GM23248 (cell line): Measurements from ENCODE around the gene MYNN. TPM values are rescaled to one million over a fixed set of nuclear protein-coding genes. Genes with fewer than 3 reads are reported as not detected.
"Not testable (repeated sequence)": the region's sequence is repeated elsewhere in the genome, so short reads cannot be mapped to it uniquely, and the experiment has no call there.

Experiments used
- DNase-seq: peaks from one replicate; pipeline ENCODE4 v3.0.0-alpha.2; 2015
- H2AFZ ChIP-seq: fragments of 200-600 bp; sonication (generic); 2 replicates; pipeline ENCODE4 v1.6.1; 2016; ENCODE audit warnings: antibody characterized with exemption
- H3F3A ChIP-seq: fragments of 200-600 bp; sonication (generic); 2 replicates; pipeline ENCODE4 v1.6.1; 2016; ENCODE audit warnings: mild to moderate bottlenecking, antibody characterized with exemption, mixed run types; ENCODE audit not compliant: insufficient read depth
- H3K27ac ChIP-seq: fragments of 200-600 bp; sonication (generic); 2 replicates; pipeline ENCODE4 v1.5.1; 2016; ENCODE audit warnings: mild to moderate bottlenecking
- H3K27me3 ChIP-seq: fragments of 200-600 bp; sonication (generic); replicated peaks from 2 replicates; pipeline ENCODE4 v1.6.1; 2016; ENCODE audit warnings: mild to moderate bottlenecking; ENCODE audit not compliant: insufficient read depth
- H3K36me3 ChIP-seq: fragments of 200-600 bp; sonication (generic); 2 replicates; pipeline ENCODE4 v1.6.1; 2016; ENCODE audit warnings: low read depth, mild to moderate bottlenecking
- H3K4me1 ChIP-seq: fragments of 200-600 bp; sonication (generic); 2 replicates; pipeline ENCODE4 v1.6.1; 2016; ENCODE audit warnings: mild to moderate bottlenecking; ENCODE audit not compliant: insufficient read depth
- H3K4me2 ChIP-seq: fragments of 200-600 bp; sonication (generic); one replicate; pipeline ENCODE4 v1.6.1; 2016; ENCODE audit warnings: mild to moderate bottlenecking; ENCODE audit not compliant: unreplicated experiment
- H3K4me3 ChIP-seq: fragments of 200-600 bp; sonication (generic); 2 replicates; pipeline ENCODE4 v1.5.1; 2016; ENCODE audit warnings: mild to moderate bottlenecking
- H3K79me2 ChIP-seq: fragments of 200-600 bp; sonication (generic); 2 replicates; pipeline ENCODE4 v1.6.1; 2016; ENCODE audit warnings: mild to moderate bottlenecking; ENCODE audit not compliant: insufficient read depth
- H3K9ac ChIP-seq: fragments of 200-600 bp; sonication (generic); 2 replicates; pipeline ENCODE4 v1.6.1; 2016; ENCODE audit warnings: mild to moderate bottlenecking
- H3K9me2 ChIP-seq: fragments of 200-600 bp; sonication (generic); 2 replicates; pipeline ENCODE4 v1.6.1; 2016; ENCODE audit warnings: mixed run types, mild to moderate bottlenecking, moderate library complexity; ENCODE audit not compliant: insufficient read depth
- H3K9me3 ChIP-seq: fragments of 200-600 bp; sonication (generic); one replicate; pipeline ENCODE4 v1.6.1; 2017; ENCODE audit warnings: low read depth
- H4K20me1 ChIP-seq: fragments of 200-600 bp; sonication (generic); 2 replicates; pipeline ENCODE4 v1.6.0; 2016; ENCODE audit not compliant: insufficient read depth
- EZH2 ChIP-seq: fragments of 200-600 bp; sonication (generic); IDR thresholded peaks from 2 replicates; pipeline ENCODE4 v1.6.1; 2018; ENCODE audit warnings: antibody characterized with exemption, mild to moderate bottlenecking; ENCODE audit not compliant: insufficient read depth, poor library complexity, severe bottlenecking
- EZH2phosphoT487 ChIP-seq: fragments of 200-600 bp; sonication (generic); IDR thresholded peaks from 2 replicates; pipeline ENCODE4 v1.6.1; 2018; ENCODE audit warnings: antibody characterized with exemption, moderate library complexity, mild to moderate bottlenecking, low read depth; ENCODE audit not compliant: insufficient read depth
- WGBS, 2 experiments: methylation state at CpG; one replicate each; pipeline ENCODE4 v1.1.6; 2015 to 2017; ENCODE audit warnings: low lambda C conversion rate in 2 of 2, low coverage in 1 of 2; ENCODE audit errors: missing lambda C conversion rate in 2 of 2; 5-methylcytosine and 5-hydroxymethylcytosine counted together
- in situ Hi-C: fragments of 300-500 bp; cut with MboI; formaldehyde crosslinking; loops from 2 replicates; pipeline ENCODE4 v1.15.0; 2020
- polyA plus RNA-seq: library from polyadenylated mRNA; unstranded; fragments of >200 nt; fragmentation: Nextera tagmentation; extraction: Ambion mirVana; gene quantifications from 2 replicates; pipeline ENCODE4 v1.2.1, GENCODE V29; 2016
- total RNA-seq: library from RNA; depleted of rRNA; stranded (reverse); fragments of >200 nt; shearing (Covaris generic); gene quantifications from 2 replicates; pipeline ENCODE4 v1.2.3, GENCODE V29; 2014; rRNA removed

Gene MYNN
- total RNA-seq (18.4 and 19.6 TPM in 2 replicates), polyA plus RNA-seq (14.4 and 14.5 TPM in 2 replicates)

- no peaks in the 10 kb centered on the region for H4K20me1 ChIP-seq
- TF ChIP-seq EZH2phosphoT487 (no peak), EZH2 (no peak)
- H3K79me2 ChIP-seq: peaks cover 48% of the 10 kb centered on the region
- no peaks in the 10 kb centered on the region for H3K27me3 ChIP-seq
- peak within 1 kb of the TSS; percentile 96 for H3K27ac ChIP-seq
- peak within 1 kb of the TSS; percentile 93 for H3K9ac ChIP-seq
- H3K36me3 ChIP-seq: peaks cover 37% of the 10 kb centered on the region
- in situ Hi-C loops: no loop called here
- H3K4me1 ChIP-seq: peaks cover 22% of the 10 kb centered on the region
- peak within 1 kb of the TSS; percentile 98 for H3K4me3 ChIP-seq
- H3K4me2 ChIP-seq: peak within 1 kb of the TSS; percentile 89
- H3K9me3 ChIP-seq: no peaks in the 10 kb centered on the region
- peak; percentile 96 for DNase-seq
- no peaks in the 10 kb centered on the region for H3K9me2 ChIP-seq
- peaks cover 20% of the 10 kb centered on the region for H3F3A ChIP-seq
- WGBS, 2 experiments: 1% methylated on average over 48 to 61 of the region's 61 CpGs
- peak within 1 kb of the TSS; percentile 100 for H2AFZ ChIP-seq
Measured at GRCh38 chr3:169772897-169773816, at the start of gene MYNN. TSS of gene MYNN (plus strand) at chr3:169773396. CDS start at chr3:169774296, 900 bp downstream.

- in situ Hi-C loops, H3K4me3 ChIP-seq, H3K4me1 ChIP-seq, H3K27ac ChIP-seq, H3K4me2 ChIP-seq, H3K9me3 ChIP-seq, H3F3A ChIP-seq, H3K9me2 ChIP-seq, H3K9ac ChIP-seq, H3K79me2 ChIP-seq, H4K20me1 ChIP-seq, H2AFZ ChIP-seq, DNase-seq, H3K36me3 ChIP-seq, H3K27me3 ChIP-seq: not testable (repeated sequence)
Measured at GRCh38 chr3:169731857-169732256, 41.3 kb upstream of the MYNN start.

- in situ Hi-C loops: no loop called here
- no peak overlapping the region for H3K4me3 ChIP-seq
- H4K20me1 ChIP-seq: no peaks in the 10 kb centered on the region
- H3K27ac ChIP-seq: no peak overlapping the region
- DNase-seq: no peak
- no peaks in the 10 kb centered on the region for H3K36me3 ChIP-seq
- H3K9me2 ChIP-seq: no peaks in the 10 kb centered on the region
- H3K27me3 ChIP-seq: no peaks in the 10 kb centered on the region
- no peak overlapping the region for H3K4me2 ChIP-seq
- H3K9me3 ChIP-seq: no peaks in the 10 kb centered on the region
- H3K79me2 ChIP-seq: no peaks in the 10 kb centered on the region
- H3K9ac ChIP-seq: no peak overlapping the region
- H3K4me1 ChIP-seq: no peaks in the 10 kb centered on the region
- no peak for TF ChIP-seq EZH2phosphoT487
- TF ChIP-seq EZH2: no peak
- H2AFZ ChIP-seq: no peak overlapping the region
- WGBS, 2 experiments: 18 to 24% methylated on average over 2 of the region's 2 CpGs
- no peaks in the 10 kb centered on the region for H3F3A ChIP-seq
Measured at GRCh38 chr3:169739067-169739466, 34.1 kb upstream of the MYNN start.

GRCh38 chr3:169744366-169745054 is 28.7 kb upstream of the MYNN start:
- 0% methylated on average over 1 of the region's 1 CpG for WGBS, 2 experiments
- H3K9ac ChIP-seq: no peak overlapping the region

More at GRCh38 chr3:169744366-169745054, 28.7 kb upstream of the MYNN start:
- H3K4me2 ChIP-seq: no peak overlapping the region
- TF ChIP-seq EZH2: no peak
- no peak for TF ChIP-seq EZH2phosphoT487
- in situ Hi-C loops: no loop called here
- H3K9me2 ChIP-seq: no peaks in the 10 kb centered on the region
- no peaks in the 10 kb centered on the region for H3K4me1 ChIP-seq
- H3K79me2 ChIP-seq: no peaks in the 10 kb centered on the region
- H2AFZ ChIP-seq: no peak overlapping the region
- no peak overlapping the region for H3K27ac ChIP-seq
- H4K20me1 ChIP-seq: no peaks in the 10 kb centered on the region
- peak; percentile 16 for DNase-seq
- no peak overlapping the region for H3K4me3 ChIP-seq
- H3K9me3 ChIP-seq: no peaks in the 10 kb centered on the region
- H3F3A ChIP-seq: no peaks in the 10 kb centered on the region
- H3K27me3 ChIP-seq: no peaks in the 10 kb centered on the region
- H3K36me3 ChIP-seq: no peaks in the 10 kb centered on the region
